Measurements from ENCODE around the gene SMYD3.

GRCh38 chr1:246158131-246158530, 348.9 kb downstream of the SMYD3 start:
- no peak for TF ChIP-seq CTCF (IDR thresholded peaks at IDR 0.05)
- no peak for TF ChIP-seq POLR2AphosphoS5 (IDR thresholded peaks at IDR 0.05)
- TF ChIP-seq POLR2A (IDR thresholded peaks at IDR 0.05): no peak
